T-helper 22 cell (primary cell): ENCODE results near the gene SLC25A47.
A peak's percentile ranks its signal among the peaks of the same experiment; 100 is the strongest.
"Not testable (repeated sequence)": the region's sequence is repeated elsewhere in the genome, so short reads cannot be mapped to it uniquely, and the experiment has no call there.

Experiments
- DNase-seq: peaks from one replicate; pipeline ENCODE4 v3.0.0-alpha.2; 2020; ENCODE audit warnings: low read depth

The SLC25A47 gene

GRCh38 chr14:100323121-100323941 lies at the start of gene SLC25A47:
Gene SLC25A47, plus strand, starts transcription at chr14:100323339. Its CDS starts 76 bp downstream, at chr14:100323415.
- no peak for DNase-seq

GRCh38 chr14:100274250-100274649 lies 48.9 kb upstream of the SLC25A47 start:
- no peak for DNase-seq

GRCh38 chr14:100275214-100275613 lies 47.9 kb upstream of the SLC25A47 start:
- DNase-seq = no peak

GRCh38 chr14:100278702-100279101 lies 44.4 kb upstream of the SLC25A47 start:
- no peak for DNase-seq

- DNase-seq = no peak
Observed at GRCh38 chr14:100279133-100279532, 44.0 kb upstream of the SLC25A47 start.

- DNase-seq = no peak
Observed at GRCh38 chr14:100279563-100279962, 43.6 kb upstream of the SLC25A47 start.

GRCh38 chr14:100281286-100282082 lies 41.7 kb upstream of the SLC25A47 start:
- DNase-seq = no peak

- DNase-seq = no peak
Observed at GRCh38 chr14:100282083-100282350, 41.1 kb upstream of the SLC25A47 start.

- DNase-seq = no peak
Observed at GRCh38 chr14:100282766-100283419, 40.2 kb upstream of the SLC25A47 start.

- DNase-seq = not testable (repeated sequence)
Observed at GRCh38 chr14:100283436-100283835, 39.7 kb upstream of the SLC25A47 start.

- no peak for DNase-seq
Observed at GRCh38 chr14:100283984-100284881, 38.9 kb upstream of the SLC25A47 start.

GRCh38 chr14:100285021-100285912 lies 37.9 kb upstream of the SLC25A47 start:
- DNase-seq = peak; percentile 62

- no peak for DNase-seq
Observed at GRCh38 chr14:100285913-100286400, 37.2 kb upstream of the SLC25A47 start.

- no peak for DNase-seq
Observed at GRCh38 chr14:100286484-100287191, 36.5 kb upstream of the SLC25A47 start.

- DNase-seq = no peak
Observed at GRCh38 chr14:100287202-100287997, 35.7 kb upstream of the SLC25A47 start.

GRCh38 chr14:100287998-100288295 lies 35.2 kb upstream of the SLC25A47 start:
- not testable (repeated sequence) for DNase-seq

GRCh38 chr14:100288382-100289185 lies 34.6 kb upstream of the SLC25A47 start:
- no peak for DNase-seq

- DNase-seq = no peak
Observed at GRCh38 chr14:100289916-100290606, 33.1 kb upstream of the SLC25A47 start.
